HG02678 (cell line): ENCODE data around the gene CARMIL1.

Experiments
- ATAC-seq: cut with Tn5 transposase; IDR thresholded peaks from one replicate; pipeline ENCODE4 v1.9.1; 2021; ENCODE audit warnings: mild to moderate bottlenecking, moderate library complexity; ENCODE audit not compliant: unreplicated experiment

The CARMIL1 gene

GRCh38 chr6:25332165-25332564 lies 53.0 kb downstream of the CARMIL1 start:
- no peak for ATAC-seq

- no peak for ATAC-seq
Measured at GRCh38 chr6:25332655-25333071, 53.5 kb downstream of the CARMIL1 start.

GRCh38 chr6:25333471-25333870 lies 54.3 kb downstream of the CARMIL1 start:
- no peak for ATAC-seq

GRCh38 chr6:25334793-25335192 lies 55.6 kb downstream of the CARMIL1 start:
- peak; percentile 71 for ATAC-seq

GRCh38 chr6:25336996-25337395 lies 57.8 kb downstream of the CARMIL1 start:
- no peak for ATAC-seq

- no peak for ATAC-seq
Measured at GRCh38 chr6:25337431-25337830, 58.3 kb downstream of the CARMIL1 start.

GRCh38 chr6:25340431-25341202 lies 61.4 kb downstream of the CARMIL1 start:
- peak; percentile 24 for ATAC-seq

- ATAC-seq, result peak; percentile 60
Measured at GRCh38 chr6:25341203-25341552, 62.0 kb downstream of the CARMIL1 start.

GRCh38 chr6:25341923-25342619 lies 62.9 kb downstream of the CARMIL1 start:
- no peak for ATAC-seq

- ATAC-seq, result no peak
Measured at GRCh38 chr6:25342802-25343201, 63.6 kb downstream of the CARMIL1 start.

- ATAC-seq, result peak; percentile 48
Measured at GRCh38 chr6:25343984-25344383, 64.8 kb downstream of the CARMIL1 start.

- no peak for ATAC-seq
Measured at GRCh38 chr6:25344827-25345226, 65.7 kb downstream of the CARMIL1 start.

GRCh38 chr6:25346064-25346463 lies 66.9 kb downstream of the CARMIL1 start:
- ATAC-seq, result no peak

GRCh38 chr6:25350573-25350972 lies 71.4 kb downstream of the CARMIL1 start:
- ATAC-seq, result no peak

GRCh38 chr6:25351485-25351884 lies 72.3 kb downstream of the CARMIL1 start:
- ATAC-seq, result no peak

- ATAC-seq, result no peak
Measured at GRCh38 chr6:25352285-25352684, 73.1 kb downstream of the CARMIL1 start.

GRCh38 chr6:25354078-25354932 lies 75.1 kb downstream of the CARMIL1 start:
- no peak for ATAC-seq

GRCh38 chr6:25359191-25359861 lies 80.2 kb downstream of the CARMIL1 start:
- ATAC-seq, result no peak

GRCh38 chr6:25359891-25360290 lies 80.7 kb downstream of the CARMIL1 start:
- no peak for ATAC-seq

- no peak for ATAC-seq
Measured at GRCh38 chr6:25360621-25361020, 81.4 kb downstream of the CARMIL1 start.

- no peak for ATAC-seq
Measured at GRCh38 chr6:25363427-25363826, 84.3 kb downstream of the CARMIL1 start.
